PFSK-1 (cell line): Measurements from ENCODE around the gene KCNQ5.

Source experiments
- FOXP2 ChIP-seq: optimal IDR thresholded peaks from 2 replicates; pipeline ENCODE3; 2011; ENCODE audit warnings: borderline replicate concordance, control low read depth, inconsistent platforms; ENCODE audit not compliant: insufficient read depth; ENCODE audit errors: extremely low read length, extremely low read depth
- POLR2AphosphoS5 ChIP-seq: IDR thresholded peaks from 2 replicates; pipeline ENCODE4 v1.6.1; 2012; ENCODE audit warnings: low read depth, mild to moderate bottlenecking, control low read depth, low read length, moderate library complexity
- REST ChIP-seq, 2 experiments: IDR thresholded peaks; 2 replicates each; pipeline versions ENCODE4 v1.6.1 to v1.8.0; 2011 to 2012; ENCODE audit warnings: low read depth in 2 of 2, low read length in 2 of 2, control low read depth in 1 of 2, inconsistent platforms in 1 of 2, mild to moderate bottlenecking in 1 of 2, moderate library complexity in 1 of 2; ENCODE audit not compliant: insufficient read depth in 1 of 2
- SIN3A ChIP-seq: IDR thresholded peaks from 2 replicates; pipeline ENCODE4 v1.6.1; 2012; ENCODE audit warnings: mild to moderate bottlenecking, low read length, moderate library complexity, borderline replicate concordance; ENCODE audit not compliant: insufficient read depth
- TAF1 ChIP-seq: IDR thresholded peaks from 2 replicates; pipeline ENCODE4 v1.6.1; 2012; ENCODE audit warnings: low read length, control low read depth, borderline replicate concordance; ENCODE audit not compliant: insufficient read depth

GRCh38 chr6:72947534-72947933, 325.7 kb downstream of the KCNQ5 start:
- TF ChIP-seq POLR2AphosphoS5 (no peak), TAF1 (no peak), REST (IDR thresholded peaks at IDR 0.05; ENCODE audit: insufficient read depth in 1 of 2, low read depth in 2 of 2, low read length in 2 of 2) (no peak), SIN3A (no peak), FOXP2 (no peak)
